HCT116 (cell line): Measurements from ENCODE around the gene OR10P1. TPM values are rescaled to one million over a fixed set of nuclear protein-coding genes. Genes with fewer than 3 reads are reported as not detected.

Experiments used
- ATAC-seq: fragments of 200-7000 bp; cut with Tn5 transposase; 2 replicates; pipeline ENCODE4 v1.9.1; 2020; ENCODE audit warnings: mild to moderate bottlenecking, moderate library complexity
- BruUV-seq: library from RNA; stranded (reverse); fragments of 400-500 nt; replicated peaks from 2 replicates; lab custom pipeline; 2021; lab: Mats Ljungman, UMichigan
- CTCF ChIA-PET: fragments of 300-600 bp; sonication (Branson Sonifier 250); formaldehyde crosslinking; loops from one replicate; lab custom pipeline; 2021; ENCODE audit warnings: antibody characterized with exemption; lab: Charles Lee
- POLR2A ChIA-PET: fragments of 300-600, 350-600 bp; sonication (Branson Sonifier 250); formaldehyde crosslinking; loops from one replicate; lab custom pipeline; 2021; ENCODE audit warnings: antibody characterized with exemption; lab: Charles Lee
- RAD21 ChIA-PET, 2 experiments: fragments of 300-600 bp; sonication (Branson Sonifier 250); formaldehyde crosslinking; loops; one replicate each; lab custom pipeline; 2023; ENCODE audit warnings: low total read pairs in 2 of 2; ENCODE audit not compliant: uncharacterized antibody in 2 of 2, unreplicated experiment in 2 of 2, low non-redundant PET in 1 of 2; lab: Charles Lee
- DNase-seq: peaks from one replicate; pipeline ENCODE4 v3.0.0-alpha.2; 2010; ENCODE audit warnings: low read depth, low spot score
- H2AFZ ChIP-seq: fragments of 200-600 bp; shearing (Covaris generic), sonication (generic); 2 replicates; pipeline ENCODE4 v1.6.1; 2017; ENCODE audit warnings: low read depth, mixed run types, mixed read lengths, antibody characterized with exemption, low read length; ENCODE audit not compliant: poor library complexity, severe bottlenecking
- H3K27ac ChIP-seq: 2 replicates; pipeline ENCODE4 v1.5.1; 2012; ENCODE audit warnings: low read depth, low read length
- H3K27me3 ChIP-seq: fragments of 200-600 bp; sonication (generic); 2 replicates; pipeline ENCODE4 v1.6.1; 2016; ENCODE audit warnings: mixed run types, low read length, mixed read lengths; ENCODE audit not compliant: insufficient read depth
- H3K36me3 ChIP-seq, 2 experiments: fragments of 200-500 bp in 1 of 2; fragments of 200-600 bp in 1 of 2; sonication (Bioruptor generic) in 1 of 2; sonication (generic) in 1 of 2; 2 replicates each; pipeline versions ENCODE4 v1.5.1 to v1.6.1; 2014 to 2016; ENCODE audit warnings: low read length in 2 of 2, inconsistent platforms in 1 of 2, mixed read lengths in 1 of 2, mixed run types in 1 of 2; ENCODE audit not compliant: insufficient read depth in 2 of 2, control insufficient read depth in 1 of 2
- H3K4me1 ChIP-seq, 2 experiments: fragments of 200-600 bp in 1 of 2; sonication (generic) in 1 of 2; 2 replicates each; pipeline versions ENCODE4 v1.5.1 to v1.6.1; 2012 to 2017; ENCODE audit warnings: low read length in 2 of 2, inconsistent platforms in 1 of 2, mild to moderate bottlenecking in 1 of 2, mixed read lengths in 1 of 2, mixed run types in 1 of 2, moderate library complexity in 1 of 2; ENCODE audit not compliant: insufficient read depth in 2 of 2, control insufficient read depth in 1 of 2
- H3K4me2 ChIP-seq: fragments of 200-600 bp; sonication (generic); 2 replicates; pipeline ENCODE4 v1.6.1; 2017; ENCODE audit warnings: mixed run types, low read length, mixed read lengths
- H3K4me3 ChIP-seq, 2 experiments: fragments of 200-600 bp in 1 of 2; sonication (generic) in 1 of 2; replicated peaks in 1 of 2; 2 replicates each; pipeline ENCODE4 v1.5.1; 2011 to 2016; ENCODE audit warnings: low read length in 2 of 2, control low read depth in 1 of 2, low read depth in 1 of 2, mild to moderate bottlenecking in 1 of 2, mixed read lengths in 1 of 2, mixed run types in 1 of 2
- H3K79me2 ChIP-seq: fragments of 200-600 bp; sonication (generic); 2 replicates; pipeline ENCODE4 v1.6.1; 2017; ENCODE audit warnings: mild to moderate bottlenecking, mixed run types, low read length, moderate library complexity, mixed read lengths; ENCODE audit not compliant: insufficient read depth
- H3K9ac ChIP-seq: fragments of 200-600 bp; sonication (generic); 2 replicates; pipeline ENCODE4 v1.6.1; 2016; ENCODE audit warnings: low read length, mixed read lengths
- H3K9me2 ChIP-seq: fragments of 200-600 bp; sonication (generic), shearing (Covaris generic); 2 replicates; pipeline ENCODE4 v1.6.1; 2017; ENCODE audit warnings: mixed run types, mild to moderate bottlenecking, moderate library complexity; ENCODE audit not compliant: insufficient read depth
- H3K9me3 ChIP-seq, 2 experiments: fragments of 200-500 bp in 1 of 2; fragments of 200-600 bp in 1 of 2; sonication (Bioruptor generic) in 1 of 2; sonication (generic) in 1 of 2; 2 replicates each; pipeline ENCODE4 v1.6.1; 2014 to 2017; ENCODE audit warnings: low read length in 2 of 2, mixed read lengths in 2 of 2, inconsistent platforms in 1 of 2, low read depth in 1 of 2, mild to moderate bottlenecking in 1 of 2, mixed run types in 1 of 2, moderate library complexity in 1 of 2; ENCODE audit not compliant: control insufficient read depth in 1 of 2, insufficient read depth in 1 of 2
- H4K20me1 ChIP-seq: fragments of 200-600 bp; sonication (generic), shearing (Covaris generic); 2 replicates; pipeline ENCODE4 v1.6.1; 2017; ENCODE audit warnings: mixed run types, mild to moderate bottlenecking, moderate library complexity; ENCODE audit not compliant: insufficient read depth
- CEBPB ChIP-seq: IDR thresholded peaks from 2 replicates; pipeline ENCODE4 v1.6.1; 2012; ENCODE audit warnings: low read depth
- CTCF ChIP-seq, 3 experiments: fragments of 200-600 bp in 1 of 3; sonication (generic) in 1 of 3; IDR thresholded peaks in 2 of 3; conservative IDR thresholded peaks in 1 of 3; 2 replicates each; pipeline ENCODE4 v1.5.1; 2012 to 2017; ENCODE audit warnings: low read depth in 2 of 3, low read length in 2 of 3, antibody characterized with exemption in 1 of 3, borderline replicate concordance in 1 of 3, control low read depth in 1 of 3, mild to moderate bottlenecking in 1 of 3, mixed read lengths in 1 of 3, mixed run types in 1 of 3, moderate library complexity in 1 of 3; ENCODE audit not compliant: insufficient read depth in 1 of 3
- EGR1 ChIP-seq: IDR thresholded peaks from 2 replicates; pipeline ENCODE4 v1.6.1; 2012; ENCODE audit warnings: low read depth
- ELF1 ChIP-seq: IDR thresholded peaks from 2 replicates; pipeline ENCODE4 v1.6.1; 2012; ENCODE audit warnings: low read depth, borderline replicate concordance
- EZH2 ChIP-seq: fragments of 200-600 bp; sonication (generic); IDR thresholded peaks from 2 replicates; pipeline ENCODE4 v1.6.1; 2017; ENCODE audit warnings: antibody characterized with exemption, mixed run types
- EZH2phosphoT487 ChIP-seq: fragments of 200-600 bp; IDR thresholded peaks from 2 replicates; pipeline ENCODE4 v1.6.1; 2018; ENCODE audit warnings: antibody characterized with exemption, borderline replicate concordance
- MAX ChIP-seq: IDR thresholded peaks from 2 replicates; pipeline ENCODE4 v1.6.1; 2012
- RAD21 ChIP-seq: IDR thresholded peaks from 2 replicates; pipeline ENCODE4 v1.6.1; 2012; ENCODE audit warnings: low read depth, mild to moderate bottlenecking
- REST ChIP-seq: IDR thresholded peaks from 2 replicates; pipeline ENCODE4 v1.6.1; 2012; ENCODE audit warnings: low read depth
- SIN3A ChIP-seq: IDR thresholded peaks from 2 replicates; pipeline ENCODE4 v1.6.1; 2012; ENCODE audit warnings: low read depth
- SP1 ChIP-seq: IDR thresholded peaks from 2 replicates; pipeline ENCODE4 v1.6.1; 2012; ENCODE audit warnings: low read depth
- SRF ChIP-seq: IDR thresholded peaks from 2 replicates; pipeline ENCODE4 v1.6.1; 2012; ENCODE audit warnings: low read depth
- YY1 ChIP-seq: IDR thresholded peaks from 2 replicates; pipeline ENCODE4 v1.6.1; 2011; ENCODE audit warnings: low read length, low read depth, moderate library complexity, mild to moderate bottlenecking; ENCODE audit not compliant: insufficient replicate concordance; ENCODE audit errors: extremely low read depth
- ZBTB33 ChIP-seq: IDR thresholded peaks from 2 replicates; pipeline ENCODE4 v1.6.1; 2011; ENCODE audit warnings: mild to moderate bottlenecking, low read length, moderate library complexity; ENCODE audit not compliant: insufficient replicate concordance; ENCODE audit errors: extremely low read depth
- ZFX ChIP-seq: fragments of 450-650 bp; IDR thresholded peaks from 2 replicates; pipeline ENCODE4 v1.6.1; 2017
- ZNF274 ChIP-seq: fragments of 200-500 bp; sonication (Bioruptor generic); IDR thresholded peaks from 2 replicates; pipeline ENCODE4 v1.6.1; 2014; ENCODE audit warnings: mild to moderate bottlenecking, low read depth, low read length, inconsistent platforms
- intact Hi-C: fragments of 100-400 bp; cut with micrococcal nuclease; formaldehyde crosslinking; loops from 2 replicates; pipeline ENCODE4 v1.10.0; 2022
- total RNA-seq: library from RNA; stranded (reverse); gene quantifications from one replicate; pipeline ENCODE4 v1.2.1, GENCODE V29; 2021; ENCODE audit not compliant: unreplicated experiment

The OR10P1 gene
- total RNA-seq, 1 experiment from 2014 or later: not detected

- Histone ChIP-seq H3K27ac (no peak overlapping the region), H3K9ac (no peak overlapping the region), H3K4me2 (no peak overlapping the region), H3K79me2 (no peaks in the 10 kb centered on the region), H2AFZ (no peak overlapping the region), H3K4me1 (no peaks in the 10 kb centered on the region), H3K36me3 (no peaks in the 10 kb centered on the region), H3K9me2 (no peaks in the 10 kb centered on the region), H3K4me3 (no peak overlapping the region), H3K9me3 (no peaks in the 10 kb centered on the region), H3K27me3 (no peaks in the 10 kb centered on the region), H4K20me1 (no peaks in the 10 kb centered on the region)
- DNase-seq: no peak
- TF ChIP-seq ZNF274: no peak
- TF ChIP-seq EGR1: no peak
- TF ChIP-seq EZH2phosphoT487: no peak
- TF ChIP-seq ZFX: no peak
- no peak for TF ChIP-seq REST
- TF ChIP-seq SIN3A: no peak
- TF ChIP-seq SRF: no peak
- no peak for TF ChIP-seq CTCF (IDR thresholded peaks at IDR 0.05 in 2 of 3, conservative IDR thresholded peaks at IDR 0.05 in 1 of 3; ENCODE audit: borderline replicate concordance in 1 of 3, insufficient read depth in 1 of 3, low read depth in 2 of 3, low read length in 2 of 3)
- no peak for TF ChIP-seq SP1
- TF ChIP-seq ZBTB33: no peak
- no peak for TF ChIP-seq YY1
- TF ChIP-seq RAD21: no peak
- TF ChIP-seq MAX: no peak
- TF ChIP-seq CEBPB: no peak
- TF ChIP-seq ELF1: no peak
- no peak for TF ChIP-seq EZH2
- no peak for ATAC-seq
- intact Hi-C loops: loop anchor here (10.0 kb wide), 1 partner anchor 138 kb away; no protein-coding TSS in a partner anchor
- BruUV-seq: no TSS peak
- ChIA-PET POLR2A (no interaction called here), CTCF (interaction anchor here (0.6 to 5.1 kb wide), 8 partner anchors 11 to 81 kb away, joined by 3 to 40 read pairs (median 4); a partner anchor contains a TSS), RAD21 (no interaction called here)
Measured at GRCh38 chr12:55657212-55657611, 20.5 kb downstream of the OR10P1 start.
